Measurements from ENCODE around the gene DCAKD.
A peak's percentile ranks its signal among the peaks of the same experiment; 100 is the strongest.

Gene DCAKD

DNA sequence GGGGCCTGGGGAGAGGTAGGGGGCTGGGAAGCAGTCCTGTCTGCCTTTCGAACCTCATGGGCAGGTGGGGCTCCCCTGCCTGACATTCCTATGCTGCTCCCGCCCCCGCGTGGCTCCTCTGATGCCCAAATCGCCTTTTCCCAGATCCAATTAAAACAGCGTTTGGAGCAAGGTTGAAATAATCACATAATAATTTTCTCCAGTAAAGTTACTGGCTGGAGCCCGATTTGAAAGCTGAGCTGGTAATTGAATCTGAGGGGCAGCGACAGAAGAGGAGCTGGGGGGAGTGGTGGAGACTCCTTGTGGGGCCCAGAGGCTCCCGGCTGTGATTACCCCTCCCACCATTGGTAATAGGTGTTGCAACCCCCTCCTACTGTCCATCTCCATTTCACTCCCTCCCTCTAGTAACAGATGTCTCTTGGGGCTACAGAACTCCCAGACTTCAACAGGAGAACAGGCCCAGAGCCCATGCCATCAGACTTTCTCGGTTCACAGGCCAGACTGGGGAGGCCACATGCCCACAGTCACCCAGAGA lies 44.4 kb downstream of the DCAKD start:
- TF ChIP-seq, protein P1, sequence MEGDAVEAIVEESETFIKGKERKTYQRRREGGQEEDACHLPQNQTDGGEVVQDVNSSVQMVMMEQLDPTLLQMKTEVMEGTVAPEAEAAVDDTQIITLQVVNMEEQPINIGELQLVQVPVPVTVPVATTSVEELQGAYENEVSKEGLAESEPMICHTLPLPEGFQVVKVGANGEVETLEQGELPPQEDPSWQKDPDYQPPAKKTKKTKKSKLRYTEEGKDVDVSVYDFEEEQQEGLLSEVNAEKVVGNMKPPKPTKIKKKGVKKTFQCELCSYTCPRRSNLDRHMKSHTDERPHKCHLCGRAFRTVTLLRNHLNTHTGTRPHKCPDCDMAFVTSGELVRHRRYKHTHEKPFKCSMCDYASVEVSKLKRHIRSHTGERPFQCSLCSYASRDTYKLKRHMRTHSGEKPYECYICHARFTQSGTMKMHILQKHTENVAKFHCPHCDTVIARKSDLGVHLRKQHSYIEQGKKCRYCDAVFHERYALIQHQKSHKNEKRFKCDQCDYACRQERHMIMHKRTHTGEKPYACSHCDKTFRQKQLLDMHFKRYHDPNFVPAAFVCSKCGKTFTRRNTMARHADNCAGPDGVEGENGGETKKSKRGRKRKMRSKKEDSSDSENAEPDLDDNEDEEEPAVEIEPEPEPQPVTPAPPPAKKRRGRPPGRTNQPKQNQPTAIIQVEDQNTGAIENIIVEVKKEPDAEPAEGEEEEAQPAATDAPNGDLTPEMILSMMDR (IDR thresholded peaks at IDR 0.05; ENCODE audit: low read depth, low read length): 0 out of 2 replicates have a peak, but pooled peaks have one; percentile 3

DNA sequence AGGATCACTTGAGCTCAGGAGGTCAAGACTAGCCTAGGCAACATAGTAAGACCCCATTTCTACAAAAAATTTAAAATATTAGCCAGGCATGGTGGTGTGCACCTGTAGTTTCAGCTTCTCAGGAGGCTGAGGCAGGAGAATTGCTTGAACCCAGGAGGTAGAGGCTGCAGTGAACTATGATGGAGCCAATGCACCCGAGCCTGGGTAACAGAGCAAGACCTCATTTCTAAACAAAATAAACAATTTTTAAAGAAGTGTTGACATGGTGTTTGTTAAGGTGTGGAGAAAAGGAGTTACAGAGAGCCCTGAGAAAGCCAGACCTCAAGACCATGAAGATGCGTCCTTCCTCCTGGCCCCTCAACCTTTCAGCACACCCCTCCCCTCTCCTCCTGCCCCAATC lies 45.7 kb downstream of the DCAKD start:
- TF ChIP-seq, protein P1 (IDR thresholded peaks at IDR 0.05; ENCODE audit: low read depth, low read length): no peak
- no peak for DNase-seq (ENCODE audit: extremely low read depth, low read depth)

More for the DNA sequence above, 44.4 kb downstream of the DCAKD start:
- no peak for DNase-seq (ENCODE audit: extremely low read depth, low read depth)

DNA sequence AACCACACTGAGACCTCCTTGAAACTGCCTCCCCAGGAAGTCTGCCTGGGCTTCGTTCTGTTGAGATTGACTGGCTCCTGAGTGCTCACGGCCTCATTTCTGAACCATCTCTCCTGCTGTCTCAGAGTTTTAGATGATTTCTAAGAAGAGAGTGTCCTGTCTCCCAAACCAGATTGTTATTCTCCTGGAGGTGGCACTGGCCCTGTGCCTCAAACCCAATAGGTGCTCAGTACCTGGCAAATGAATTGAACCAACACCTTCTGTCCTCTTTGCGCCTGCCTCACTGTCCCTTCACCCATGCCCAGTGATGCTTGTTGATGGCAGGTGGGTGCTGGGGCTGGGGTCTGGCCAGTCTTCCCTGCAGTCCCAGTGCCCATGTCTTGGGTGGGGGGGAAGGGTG lies 47.0 kb downstream of the DCAKD start:
- no peak for DNase-seq (ENCODE audit: extremely low read depth, low read depth)
- TF ChIP-seq, protein P1 (IDR thresholded peaks at IDR 0.05; ENCODE audit: low read depth, low read length): no peak

DNA sequence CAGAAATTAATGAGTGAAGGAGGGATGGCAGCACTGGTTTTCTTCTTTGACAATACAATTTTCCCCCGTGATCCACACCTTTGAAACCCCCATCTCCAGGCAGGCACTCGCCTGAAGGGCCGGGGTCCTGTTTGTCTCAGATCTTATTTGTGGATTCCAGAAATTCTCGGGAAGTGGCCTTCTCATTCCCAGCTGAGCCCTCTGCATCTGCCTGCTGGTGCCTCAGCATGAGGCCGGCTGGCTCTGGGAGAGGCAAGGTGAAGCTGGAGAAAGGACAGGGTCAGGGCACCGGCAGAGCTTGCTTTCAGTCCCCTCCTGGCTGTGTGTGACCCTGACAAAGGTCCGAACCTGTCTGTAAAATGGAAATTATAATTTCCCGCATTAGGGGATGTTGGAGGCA lies 47.6 kb downstream of the DCAKD start:
- TF ChIP-seq, protein P1 (IDR thresholded peaks at IDR 0.05; ENCODE audit: low read depth, low read length): no peak
- DNase-seq (ENCODE audit: extremely low read depth, low read depth): no peak

DNA sequence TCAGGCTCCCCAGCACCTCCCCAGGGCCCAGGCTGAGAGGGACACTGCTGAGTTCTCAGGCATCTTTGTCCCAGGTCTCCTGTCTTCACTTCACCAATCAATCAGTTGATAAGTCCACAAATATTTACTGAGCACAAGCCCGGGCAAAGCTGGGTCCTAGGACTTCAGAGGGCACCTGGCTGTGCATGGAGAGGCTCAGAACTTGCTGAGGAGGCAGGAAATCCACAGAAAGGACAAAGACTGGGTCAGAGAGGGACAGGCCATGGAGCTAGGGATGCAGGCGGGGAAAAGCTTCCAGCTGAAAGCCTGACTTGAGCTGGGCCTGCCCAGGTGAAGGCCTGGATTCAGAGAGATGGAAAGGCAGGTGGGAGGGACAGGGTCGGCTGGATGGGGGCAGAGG lies 50.1 kb downstream of the DCAKD start:
- DNase-seq (ENCODE audit: extremely low read depth, low read depth): no peak

DNA sequence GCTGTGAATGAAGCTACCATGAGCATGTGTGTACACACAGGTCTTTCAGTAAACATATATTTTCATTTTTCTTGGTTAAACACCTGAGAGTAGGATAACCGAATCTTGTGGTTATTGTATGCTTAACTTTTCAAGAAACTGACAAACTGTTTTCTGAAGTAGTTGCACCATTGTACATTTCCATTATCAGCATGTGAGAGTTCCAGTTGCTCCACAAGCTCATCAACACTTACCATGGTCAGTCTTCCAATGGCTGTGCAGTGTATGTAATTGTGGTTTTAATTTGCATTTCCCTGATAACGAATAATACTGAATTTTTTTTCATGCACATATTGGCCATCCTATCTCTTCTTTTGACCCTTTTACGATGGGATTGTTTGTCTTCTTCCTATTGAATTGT lies 52.0 kb downstream of the DCAKD start:
- no peak for DNase-seq (ENCODE audit: extremely low read depth, low read depth)

More for the DNA sequence above, 50.1 kb downstream of the DCAKD start:
- TF ChIP-seq, protein P1 (IDR thresholded peaks at IDR 0.05; ENCODE audit: low read depth, low read length): no peak

DNA sequence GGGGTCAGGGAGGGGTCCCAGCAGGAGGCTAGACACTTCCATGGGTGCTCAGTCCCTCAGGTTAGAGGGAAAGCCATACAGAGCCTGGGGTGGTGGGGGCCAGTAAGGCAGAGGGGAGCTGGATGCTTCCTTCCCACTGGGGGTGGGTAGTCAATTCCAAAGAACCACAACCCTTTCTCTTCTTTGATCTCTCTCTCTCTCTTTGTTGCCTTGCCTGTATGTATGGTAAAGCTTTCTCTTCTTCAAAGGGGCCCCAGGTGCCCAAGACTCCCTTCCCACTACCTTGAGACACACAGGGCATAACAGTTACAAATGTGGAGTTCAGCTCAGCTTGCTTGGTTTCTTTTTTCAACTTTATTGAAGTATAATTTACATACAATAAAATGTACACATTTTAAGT lies 52.8 kb downstream of the DCAKD start:
- TF ChIP-seq, protein P1 (IDR thresholded peaks at IDR 0.05; ENCODE audit: low read depth, low read length): no peak
- no peak for DNase-seq (ENCODE audit: extremely low read depth, low read depth)

More for the DNA sequence above, 52.0 kb downstream of the DCAKD start:
- TF ChIP-seq, protein P1 (IDR thresholded peaks at IDR 0.05; ENCODE audit: low read depth, low read length): no peak

Data from AG09319 (cell line).